GM21717 (cell line): ENCODE results near the gene SELENOO.
A peak's percentile ranks its signal among the peaks of the same experiment; 100 is the strongest.

ENCODE experiments used
- ATAC-seq: cut with Tn5 transposase; IDR thresholded peaks from one replicate; pipeline ENCODE4 v1.9.1; 2021; ENCODE audit warnings: mild to moderate bottlenecking, moderate library complexity; ENCODE audit not compliant: unreplicated experiment

Gene SELENOO

GRCh38 chr22:50232481-50233151 lies 31.8 kb downstream of the SELENOO start:
- ATAC-seq = no peak

- ATAC-seq = no peak
These were observed 32.4 kb downstream of the SELENOO start for GRCh38 chr22:50233223-50233622.

- no peak for ATAC-seq
These were observed 36.1 kb downstream of the SELENOO start for GRCh38 chr22:50236731-50237409.

- ATAC-seq = no peak
These were observed 37.9 kb downstream of the SELENOO start for GRCh38 chr22:50238755-50239154.

GRCh38 chr22:50242406-50242949 lies 41.7 kb downstream of the SELENOO start:
- no peak for ATAC-seq

GRCh38 chr22:50243685-50244419 lies 43.0 kb downstream of the SELENOO start:
- no peak for ATAC-seq

GRCh38 chr22:50244420-50245213 lies 43.8 kb downstream of the SELENOO start, which contains the start of gene TUBGCP6:
Gene TUBGCP6, minus strand, starts transcription at chr22:50245023. Its CDS starts 564 bp downstream, at chr22:50244459.
- ATAC-seq = peak; percentile 45

GRCh38 chr22:50245214-50246072 lies 44.6 kb downstream of the SELENOO start:
- no peak for ATAC-seq

- no peak for ATAC-seq
These were observed 45.7 kb downstream of the SELENOO start for GRCh38 chr22:50246242-50247175.

- no peak for ATAC-seq
These were observed 46.9 kb downstream of the SELENOO start for GRCh38 chr22:50247748-50248147.

GRCh38 chr22:50248196-50249081 lies 47.6 kb downstream of the SELENOO start:
- no peak for ATAC-seq

GRCh38 chr22:50249341-50250248 lies 48.8 kb downstream of the SELENOO start:
- no peak for ATAC-seq

- ATAC-seq = no peak
These were observed 49.4 kb downstream of the SELENOO start for GRCh38 chr22:50250249-50250554.

GRCh38 chr22:50250555-50251476 lies 50.0 kb downstream of the SELENOO start, which contains the start of gene HDAC10:
Gene HDAC10, minus strand, starts transcription at chr22:50251265. Its CDS starts 233 bp downstream, at chr22:50251032.
- ATAC-seq = peak; percentile 32

GRCh38 chr22:50251477-50252081 lies 50.8 kb downstream of the SELENOO start:
- ATAC-seq = no peak
